ENCODE data around the gene ATP13A1.

DNA sequence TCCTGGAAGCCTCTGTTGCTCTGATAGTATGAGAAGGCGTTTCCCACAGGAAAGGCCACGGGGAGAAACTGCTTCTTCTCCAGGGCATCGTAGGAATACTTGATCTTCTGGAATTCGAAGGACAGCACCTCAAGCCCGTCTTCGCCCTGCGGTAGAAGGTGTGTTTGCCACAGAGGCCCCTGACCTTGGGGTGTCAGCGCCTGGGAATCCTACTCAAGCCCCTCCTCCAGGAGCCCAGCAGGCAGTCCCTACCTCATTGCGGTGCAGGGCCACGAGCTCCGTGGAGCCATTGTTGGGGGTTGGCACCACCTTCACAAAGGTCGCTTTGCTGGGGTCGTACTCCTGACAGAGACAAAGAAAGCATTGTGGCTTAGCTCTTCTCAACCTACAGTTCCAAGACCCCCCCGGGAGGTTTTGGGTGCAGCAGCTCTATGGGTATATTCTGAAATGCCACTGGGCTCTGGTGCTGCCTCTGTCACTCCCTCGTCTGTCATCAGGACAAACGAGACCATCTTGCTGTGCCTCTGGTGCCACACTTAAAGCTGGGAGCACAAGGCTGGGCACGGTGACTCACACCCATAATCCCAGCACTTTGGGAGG, 3.7 kb downstream of the ATP13A1 start:
- TF ChIP-seq, protein P1, sequence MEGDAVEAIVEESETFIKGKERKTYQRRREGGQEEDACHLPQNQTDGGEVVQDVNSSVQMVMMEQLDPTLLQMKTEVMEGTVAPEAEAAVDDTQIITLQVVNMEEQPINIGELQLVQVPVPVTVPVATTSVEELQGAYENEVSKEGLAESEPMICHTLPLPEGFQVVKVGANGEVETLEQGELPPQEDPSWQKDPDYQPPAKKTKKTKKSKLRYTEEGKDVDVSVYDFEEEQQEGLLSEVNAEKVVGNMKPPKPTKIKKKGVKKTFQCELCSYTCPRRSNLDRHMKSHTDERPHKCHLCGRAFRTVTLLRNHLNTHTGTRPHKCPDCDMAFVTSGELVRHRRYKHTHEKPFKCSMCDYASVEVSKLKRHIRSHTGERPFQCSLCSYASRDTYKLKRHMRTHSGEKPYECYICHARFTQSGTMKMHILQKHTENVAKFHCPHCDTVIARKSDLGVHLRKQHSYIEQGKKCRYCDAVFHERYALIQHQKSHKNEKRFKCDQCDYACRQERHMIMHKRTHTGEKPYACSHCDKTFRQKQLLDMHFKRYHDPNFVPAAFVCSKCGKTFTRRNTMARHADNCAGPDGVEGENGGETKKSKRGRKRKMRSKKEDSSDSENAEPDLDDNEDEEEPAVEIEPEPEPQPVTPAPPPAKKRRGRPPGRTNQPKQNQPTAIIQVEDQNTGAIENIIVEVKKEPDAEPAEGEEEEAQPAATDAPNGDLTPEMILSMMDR (IDR thresholded peaks at IDR 0.05 in 2 of 3, conservative IDR thresholded peaks at IDR 0.05 in 1 of 3; ENCODE audit: borderline replicate concordance in 1 of 3, insufficient read depth in 1 of 3, low read depth in 2 of 3, low read length in 2 of 3) = no peak
- no peak for TF ChIP-seq POLR2A (IDR thresholded peaks at IDR 0.05; ENCODE audit: borderline replicate concordance, extremely low read depth, insufficient read depth, insufficient read length)
- TF ChIP-seq, protein P2, sequence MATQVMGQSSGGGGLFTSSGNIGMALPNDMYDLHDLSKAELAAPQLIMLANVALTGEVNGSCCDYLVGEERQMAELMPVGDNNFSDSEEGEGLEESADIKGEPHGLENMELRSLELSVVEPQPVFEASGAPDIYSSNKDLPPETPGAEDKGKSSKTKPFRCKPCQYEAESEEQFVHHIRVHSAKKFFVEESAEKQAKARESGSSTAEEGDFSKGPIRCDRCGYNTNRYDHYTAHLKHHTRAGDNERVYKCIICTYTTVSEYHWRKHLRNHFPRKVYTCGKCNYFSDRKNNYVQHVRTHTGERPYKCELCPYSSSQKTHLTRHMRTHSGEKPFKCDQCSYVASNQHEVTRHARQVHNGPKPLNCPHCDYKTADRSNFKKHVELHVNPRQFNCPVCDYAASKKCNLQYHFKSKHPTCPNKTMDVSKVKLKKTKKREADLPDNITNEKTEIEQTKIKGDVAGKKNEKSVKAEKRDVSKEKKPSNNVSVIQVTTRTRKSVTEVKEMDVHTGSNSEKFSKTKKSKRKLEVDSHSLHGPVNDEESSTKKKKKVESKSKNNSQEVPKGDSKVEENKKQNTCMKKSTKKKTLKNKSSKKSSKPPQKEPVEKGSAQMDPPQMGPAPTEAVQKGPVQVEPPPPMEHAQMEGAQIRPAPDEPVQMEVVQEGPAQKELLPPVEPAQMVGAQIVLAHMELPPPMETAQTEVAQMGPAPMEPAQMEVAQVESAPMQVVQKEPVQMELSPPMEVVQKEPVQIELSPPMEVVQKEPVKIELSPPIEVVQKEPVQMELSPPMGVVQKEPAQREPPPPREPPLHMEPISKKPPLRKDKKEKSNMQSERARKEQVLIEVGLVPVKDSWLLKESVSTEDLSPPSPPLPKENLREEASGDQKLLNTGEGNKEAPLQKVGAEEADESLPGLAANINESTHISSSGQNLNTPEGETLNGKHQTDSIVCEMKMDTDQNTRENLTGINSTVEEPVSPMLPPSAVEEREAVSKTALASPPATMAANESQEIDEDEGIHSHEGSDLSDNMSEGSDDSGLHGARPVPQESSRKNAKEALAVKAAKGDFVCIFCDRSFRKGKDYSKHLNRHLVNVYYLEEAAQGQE (IDR thresholded peaks at IDR 0.05; ENCODE audit: low read depth) = no peak
- TF ChIP-seq CEBPB (IDR thresholded peaks at IDR 0.05; ENCODE audit: low read depth) = no peak
- TF ChIP-seq, protein P3, sequence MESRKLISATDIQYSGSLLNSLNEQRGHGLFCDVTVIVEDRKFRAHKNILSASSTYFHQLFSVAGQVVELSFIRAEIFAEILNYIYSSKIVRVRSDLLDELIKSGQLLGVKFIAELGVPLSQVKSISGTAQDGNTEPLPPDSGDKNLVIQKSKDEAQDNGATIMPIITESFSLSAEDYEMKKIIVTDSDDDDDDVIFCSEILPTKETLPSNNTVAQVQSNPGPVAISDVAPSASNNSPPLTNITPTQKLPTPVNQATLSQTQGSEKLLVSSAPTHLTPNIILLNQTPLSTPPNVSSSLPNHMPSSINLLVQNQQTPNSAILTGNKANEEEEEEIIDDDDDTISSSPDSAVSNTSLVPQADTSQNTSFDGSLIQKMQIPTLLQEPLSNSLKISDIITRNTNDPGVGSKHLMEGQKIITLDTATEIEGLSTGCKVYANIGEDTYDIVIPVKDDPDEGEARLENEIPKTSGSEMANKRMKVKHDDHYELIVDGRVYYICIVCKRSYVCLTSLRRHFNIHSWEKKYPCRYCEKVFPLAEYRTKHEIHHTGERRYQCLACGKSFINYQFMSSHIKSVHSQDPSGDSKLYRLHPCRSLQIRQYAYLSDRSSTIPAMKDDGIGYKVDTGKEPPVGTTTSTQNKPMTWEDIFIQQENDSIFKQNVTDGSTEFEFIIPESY (IDR thresholded peaks at IDR 0.05; ENCODE audit: extremely low read depth, insufficient replicate concordance, low read length) = no peak
- no peak for TF ChIP-seq POLR2AphosphoS5 (IDR thresholded peaks at IDR 0.05; ENCODE audit: low read depth, low read length)
- TF ChIP-seq, protein P4, sequence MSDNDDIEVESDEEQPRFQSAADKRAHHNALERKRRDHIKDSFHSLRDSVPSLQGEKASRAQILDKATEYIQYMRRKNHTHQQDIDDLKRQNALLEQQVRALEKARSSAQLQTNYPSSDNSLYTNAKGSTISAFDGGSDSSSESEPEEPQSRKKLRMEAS (IDR thresholded peaks at IDR 0.05) = no peak
- TF ChIP-seq, protein P5, sequence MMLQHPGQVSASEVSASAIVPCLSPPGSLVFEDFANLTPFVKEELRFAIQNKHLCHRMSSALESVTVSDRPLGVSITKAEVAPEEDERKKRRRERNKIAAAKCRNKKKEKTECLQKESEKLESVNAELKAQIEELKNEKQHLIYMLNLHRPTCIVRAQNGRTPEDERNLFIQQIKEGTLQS (IDR thresholded peaks at IDR 0.05) = no peak
- no peak for TF ChIP-seq EZH2 (IDR thresholded peaks at IDR 0.05)
- TF ChIP-seq EZH2phosphoT487 (IDR thresholded peaks at IDR 0.05; ENCODE audit: borderline replicate concordance) = no peak
- no peak for TF ChIP-seq SRF (IDR thresholded peaks at IDR 0.05; ENCODE audit: low read depth)
- TF ChIP-seq ELF1 (IDR thresholded peaks at IDR 0.05; ENCODE audit: borderline replicate concordance, low read depth) = no peak

All from HCT116 (cell line).